HCT116 (cell line): ENCODE results near the gene EMILIN2. TPM values are rescaled to one million over a fixed set of nuclear protein-coding genes. Genes with fewer than 3 reads are reported as not detected.
"Not testable (repeated sequence)": the region's sequence is repeated elsewhere in the genome, so short reads cannot be mapped to it uniquely, and the experiment has no call there.

Experiments used
- ATAC-seq: fragments of 200-7000 bp; cut with Tn5 transposase; 2 replicates; pipeline ENCODE4 v1.9.1; 2020; ENCODE audit warnings: mild to moderate bottlenecking, moderate library complexity
- BruUV-seq: library from RNA; stranded (reverse); fragments of 400-500 nt; replicated peaks from 2 replicates; lab custom pipeline; 2021; lab: Mats Ljungman, UMichigan
- CTCF ChIA-PET: fragments of 300-600 bp; sonication (Branson Sonifier 250); formaldehyde crosslinking; loops from one replicate; lab custom pipeline; 2021; ENCODE audit warnings: antibody characterized with exemption; lab: Charles Lee
- POLR2A ChIA-PET: fragments of 300-600, 350-600 bp; sonication (Branson Sonifier 250); formaldehyde crosslinking; loops from one replicate; lab custom pipeline; 2021; ENCODE audit warnings: antibody characterized with exemption; lab: Charles Lee
- RAD21 ChIA-PET, 2 experiments: fragments of 300-600 bp; sonication (Branson Sonifier 250); formaldehyde crosslinking; loops; one replicate each; lab custom pipeline; 2023; ENCODE audit warnings: low total read pairs in 2 of 2; ENCODE audit not compliant: uncharacterized antibody in 2 of 2, unreplicated experiment in 2 of 2, low non-redundant PET in 1 of 2; lab: Charles Lee
- DNase-seq: peaks from one replicate; pipeline ENCODE4 v3.0.0-alpha.2; 2010; ENCODE audit warnings: low read depth, low spot score
- H2AFZ ChIP-seq: fragments of 200-600 bp; shearing (Covaris generic), sonication (generic); 2 replicates; pipeline ENCODE4 v1.6.1; 2017; ENCODE audit warnings: low read depth, mixed run types, mixed read lengths, antibody characterized with exemption, low read length; ENCODE audit not compliant: poor library complexity, severe bottlenecking
- H3K27ac ChIP-seq: 2 replicates; pipeline ENCODE4 v1.5.1; 2012; ENCODE audit warnings: low read depth, low read length
- H3K27me3 ChIP-seq: fragments of 200-600 bp; sonication (generic); 2 replicates; pipeline ENCODE4 v1.6.1; 2016; ENCODE audit warnings: mixed run types, low read length, mixed read lengths; ENCODE audit not compliant: insufficient read depth
- H3K36me3 ChIP-seq, 2 experiments: fragments of 200-500 bp in 1 of 2; fragments of 200-600 bp in 1 of 2; sonication (Bioruptor generic) in 1 of 2; sonication (generic) in 1 of 2; 2 replicates each; pipeline versions ENCODE4 v1.5.1 to v1.6.1; 2014 to 2016; ENCODE audit warnings: low read length in 2 of 2, inconsistent platforms in 1 of 2, mixed read lengths in 1 of 2, mixed run types in 1 of 2; ENCODE audit not compliant: insufficient read depth in 2 of 2, control insufficient read depth in 1 of 2
- H3K4me1 ChIP-seq, 2 experiments: fragments of 200-600 bp in 1 of 2; sonication (generic) in 1 of 2; 2 replicates each; pipeline versions ENCODE4 v1.5.1 to v1.6.1; 2012 to 2017; ENCODE audit warnings: low read length in 2 of 2, inconsistent platforms in 1 of 2, mild to moderate bottlenecking in 1 of 2, mixed read lengths in 1 of 2, mixed run types in 1 of 2, moderate library complexity in 1 of 2; ENCODE audit not compliant: insufficient read depth in 2 of 2, control insufficient read depth in 1 of 2
- H3K4me2 ChIP-seq: fragments of 200-600 bp; sonication (generic); 2 replicates; pipeline ENCODE4 v1.6.1; 2017; ENCODE audit warnings: mixed run types, low read length, mixed read lengths
- H3K4me3 ChIP-seq, 2 experiments: fragments of 200-600 bp in 1 of 2; sonication (generic) in 1 of 2; replicated peaks in 1 of 2; 2 replicates each; pipeline ENCODE4 v1.5.1; 2011 to 2016; ENCODE audit warnings: low read length in 2 of 2, control low read depth in 1 of 2, low read depth in 1 of 2, mild to moderate bottlenecking in 1 of 2, mixed read lengths in 1 of 2, mixed run types in 1 of 2
- H3K79me2 ChIP-seq: fragments of 200-600 bp; sonication (generic); 2 replicates; pipeline ENCODE4 v1.6.1; 2017; ENCODE audit warnings: mild to moderate bottlenecking, mixed run types, low read length, moderate library complexity, mixed read lengths; ENCODE audit not compliant: insufficient read depth
- H3K9ac ChIP-seq: fragments of 200-600 bp; sonication (generic); 2 replicates; pipeline ENCODE4 v1.6.1; 2016; ENCODE audit warnings: low read length, mixed read lengths
- H3K9me2 ChIP-seq: fragments of 200-600 bp; sonication (generic), shearing (Covaris generic); 2 replicates; pipeline ENCODE4 v1.6.1; 2017; ENCODE audit warnings: mixed run types, mild to moderate bottlenecking, moderate library complexity; ENCODE audit not compliant: insufficient read depth
- H3K9me3 ChIP-seq, 2 experiments: fragments of 200-500 bp in 1 of 2; fragments of 200-600 bp in 1 of 2; sonication (Bioruptor generic) in 1 of 2; sonication (generic) in 1 of 2; 2 replicates each; pipeline ENCODE4 v1.6.1; 2014 to 2017; ENCODE audit warnings: low read length in 2 of 2, mixed read lengths in 2 of 2, inconsistent platforms in 1 of 2, low read depth in 1 of 2, mild to moderate bottlenecking in 1 of 2, mixed run types in 1 of 2, moderate library complexity in 1 of 2; ENCODE audit not compliant: control insufficient read depth in 1 of 2, insufficient read depth in 1 of 2
- H4K20me1 ChIP-seq: fragments of 200-600 bp; sonication (generic), shearing (Covaris generic); 2 replicates; pipeline ENCODE4 v1.6.1; 2017; ENCODE audit warnings: mixed run types, mild to moderate bottlenecking, moderate library complexity; ENCODE audit not compliant: insufficient read depth
- CBX3 ChIP-seq: IDR thresholded peaks from 2 replicates; pipeline ENCODE4 v1.6.1; 2012; ENCODE audit warnings: low read depth
- EGR1 ChIP-seq: IDR thresholded peaks from 2 replicates; pipeline ENCODE4 v1.6.1; 2012; ENCODE audit warnings: low read depth
- ELF1 ChIP-seq: IDR thresholded peaks from 2 replicates; pipeline ENCODE4 v1.6.1; 2012; ENCODE audit warnings: low read depth, borderline replicate concordance
- FOSL1 ChIP-seq: IDR thresholded peaks from 2 replicates; pipeline ENCODE4 v1.6.1; 2012; ENCODE audit warnings: low read depth
- MAX ChIP-seq: IDR thresholded peaks from 2 replicates; pipeline ENCODE4 v1.6.1; 2012
- POLR2A ChIP-seq: IDR thresholded peaks from 2 replicates; pipeline ENCODE4 v1.7.0; 2011; ENCODE audit warnings: borderline replicate concordance; ENCODE audit not compliant: insufficient read depth, insufficient read length; ENCODE audit errors: extremely low read depth
- POLR2AphosphoS5 ChIP-seq: IDR thresholded peaks from 2 replicates; pipeline ENCODE4 v1.6.1; 2011; ENCODE audit warnings: mild to moderate bottlenecking, low read depth, low read length, moderate library complexity
- RAD21 ChIP-seq: IDR thresholded peaks from 2 replicates; pipeline ENCODE4 v1.6.1; 2012; ENCODE audit warnings: low read depth, mild to moderate bottlenecking
- REST ChIP-seq: IDR thresholded peaks from 2 replicates; pipeline ENCODE4 v1.6.1; 2012; ENCODE audit warnings: low read depth
- SIN3A ChIP-seq: IDR thresholded peaks from 2 replicates; pipeline ENCODE4 v1.6.1; 2012; ENCODE audit warnings: low read depth
- SP1 ChIP-seq: IDR thresholded peaks from 2 replicates; pipeline ENCODE4 v1.6.1; 2012; ENCODE audit warnings: low read depth
- TCF7L2 ChIP-seq: IDR thresholded peaks from 2 replicates; pipeline ENCODE4 v1.7.0; 2011; ENCODE audit warnings: borderline replicate concordance, inconsistent platforms; ENCODE audit not compliant: insufficient read depth, insufficient read length; ENCODE audit errors: extremely low read depth
- ZFX ChIP-seq: fragments of 450-650 bp; IDR thresholded peaks from 2 replicates; pipeline ENCODE4 v1.6.1; 2017
- intact Hi-C: fragments of 100-400 bp; cut with micrococcal nuclease; formaldehyde crosslinking; loops from 2 replicates; pipeline ENCODE4 v1.10.0; 2022
- total RNA-seq: library from RNA; stranded (reverse); gene quantifications from one replicate; pipeline ENCODE4 v1.2.1, GENCODE V29; 2021; ENCODE audit not compliant: unreplicated experiment
- TF ChIP-seq, protein P1 (sequence below): IDR thresholded peaks from 2 replicates; pipeline ENCODE4 v1.6.1; 2011; ENCODE audit warnings: mild to moderate bottlenecking, low read length, moderate library complexity; ENCODE audit not compliant: insufficient replicate concordance; ENCODE audit errors: extremely low read depth

Gene EMILIN2
- total RNA-seq, 1 experiment from 2014 or later = 23.4 TPM

DNA sequence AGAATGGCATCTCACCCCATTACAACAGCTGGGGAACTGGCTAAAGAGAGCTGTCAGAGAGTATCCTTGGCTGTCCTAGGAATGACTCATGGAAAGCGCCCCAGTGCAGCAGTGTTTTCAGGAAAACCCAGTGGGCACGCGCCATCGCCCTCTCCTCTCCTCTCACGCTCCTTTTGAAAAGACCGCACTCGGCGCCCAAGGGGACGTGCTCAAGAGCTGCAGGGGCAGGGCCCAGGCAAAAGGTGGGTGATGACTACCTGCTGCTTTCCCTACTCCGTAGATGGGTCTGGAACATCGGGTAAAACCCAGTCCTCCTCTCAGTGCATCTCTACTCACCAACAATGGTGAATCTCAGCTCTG is 68.1 kb downstream of the EMILIN2 start:
- Histone ChIP-seq H3K79me2 (no peaks in the 10 kb centered on the region), H3K36me3 (peaks cover 10% of the 10 kb centered on the region in 2 experiments; a peak in 3 of 4 replicates), H3K27me3 (no peaks in the 10 kb centered on the region), H3K9ac (no peak overlapping the region), H2AFZ (no peak overlapping the region), H3K9me3 (no peaks in the 10 kb centered on the region), H3K4me3 (no peak overlapping the region), H3K4me1 (no peaks in the 10 kb centered on the region), H3K9me2 (no peaks in the 10 kb centered on the region), H3K27ac (no peak overlapping the region), H4K20me1 (no peaks in the 10 kb centered on the region), H3K4me2 (no peak overlapping the region)
- intact Hi-C loops = no loop called here
- CTCF ChIA-PET = interaction anchor here (1.3 kb wide), 1 partner anchor 10 kb away, joined by 4 read pairs; no protein-coding TSS in a partner anchor
- DNase-seq = no peak
- POLR2A ChIA-PET = interaction anchor here (1.1 kb wide), 1 partner anchor 14 kb away, joined by 3 read pairs; no protein-coding TSS in a partner anchor
- TF ChIP-seq FOSL1 (no peak), SIN3A (no peak), MAX (no peak), REST (no peak), POLR2AphosphoS5 (no peak), POLR2A (no peak), ELF1 (no peak), RAD21 (no peak), TCF7L2 (no peak), SP1 (no peak), ZFX (no peak), CBX3 (no peak), EGR1 (no peak)
- TF ChIP-seq, protein P1, sequence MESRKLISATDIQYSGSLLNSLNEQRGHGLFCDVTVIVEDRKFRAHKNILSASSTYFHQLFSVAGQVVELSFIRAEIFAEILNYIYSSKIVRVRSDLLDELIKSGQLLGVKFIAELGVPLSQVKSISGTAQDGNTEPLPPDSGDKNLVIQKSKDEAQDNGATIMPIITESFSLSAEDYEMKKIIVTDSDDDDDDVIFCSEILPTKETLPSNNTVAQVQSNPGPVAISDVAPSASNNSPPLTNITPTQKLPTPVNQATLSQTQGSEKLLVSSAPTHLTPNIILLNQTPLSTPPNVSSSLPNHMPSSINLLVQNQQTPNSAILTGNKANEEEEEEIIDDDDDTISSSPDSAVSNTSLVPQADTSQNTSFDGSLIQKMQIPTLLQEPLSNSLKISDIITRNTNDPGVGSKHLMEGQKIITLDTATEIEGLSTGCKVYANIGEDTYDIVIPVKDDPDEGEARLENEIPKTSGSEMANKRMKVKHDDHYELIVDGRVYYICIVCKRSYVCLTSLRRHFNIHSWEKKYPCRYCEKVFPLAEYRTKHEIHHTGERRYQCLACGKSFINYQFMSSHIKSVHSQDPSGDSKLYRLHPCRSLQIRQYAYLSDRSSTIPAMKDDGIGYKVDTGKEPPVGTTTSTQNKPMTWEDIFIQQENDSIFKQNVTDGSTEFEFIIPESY = no peak
- BruUV-seq = no TSS peak
- ATAC-seq = no peak
- RAD21 ChIA-PET = no interaction called here

DNA sequence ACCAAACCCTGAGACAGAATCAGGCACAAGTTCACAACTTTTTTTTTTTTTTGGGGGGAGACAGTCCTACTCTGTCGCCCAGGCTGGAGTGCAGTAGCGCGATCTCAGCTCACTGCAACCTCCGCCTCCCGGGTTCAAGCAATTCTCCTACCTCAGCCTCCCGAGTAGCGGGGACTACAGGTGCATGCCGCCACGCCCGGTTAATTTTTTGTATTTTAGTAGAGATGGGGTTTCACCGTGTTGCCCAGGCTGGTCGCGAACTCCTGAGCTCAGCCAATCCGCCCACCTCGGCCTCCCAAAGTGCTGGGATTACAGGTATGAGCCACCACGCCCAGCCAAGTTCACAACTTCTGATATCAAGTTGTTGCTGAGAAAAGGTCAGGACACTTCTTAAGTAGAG is 68.7 kb downstream of the EMILIN2 start:
- H3K9me2 ChIP-seq, ATAC-seq, intact Hi-C loops, H3K4me1 ChIP-seq, H3K9ac ChIP-seq, H3K9me3 ChIP-seq, H3K27ac ChIP-seq, H2AFZ ChIP-seq, DNase-seq, BruUV-seq, RAD21 ChIA-PET, H3K79me2 ChIP-seq, H3K4me3 ChIP-seq, H4K20me1 ChIP-seq, H3K27me3 ChIP-seq, H3K4me2 ChIP-seq: not testable (repeated sequence)
- peaks cover 9 to 10% of the 10 kb centered on the region in 2 experiments; a peak in 3 of 4 replicates for H3K36me3 ChIP-seq
- ChIA-PET POLR2A (interaction anchor here (1.1 kb wide), 1 partner anchor 13 kb away, joined by 3 read pairs; no protein-coding TSS in a partner anchor), CTCF (interaction anchor here (1.3 kb wide), 1 partner anchor 9 kb away, joined by 4 read pairs; no protein-coding TSS in a partner anchor)
